Activated CD8-positive, alpha-beta memory T cell treated with anti-CD3 and anti-CD28 coated beads for 36 hours (primary cell): Measurements from ENCODE around the gene ZNF616. TPM values are rescaled to one million over a fixed set of nuclear protein-coding genes. Genes with fewer than 3 reads are reported as not detected.

Experiments used
- CTCF ChIA-PET: fragments of 350-600 bp; sonication (Branson Sonifier 250); formaldehyde crosslinking; loops from one replicate; lab custom pipeline; 2021; ENCODE audit warnings: antibody characterized with exemption; lab: Charles Lee
- POLR2A ChIA-PET: fragments of 350-600 bp; sonication (Branson Sonifier 250); formaldehyde crosslinking; loops from one replicate; lab custom pipeline; 2021; ENCODE audit warnings: antibody characterized with exemption; lab: Charles Lee
- total RNA-seq, 2 experiments: library from RNA; stranded (reverse); gene quantifications; one replicate each; pipeline ENCODE4 v1.2.3, GENCODE V29; 2021

ZNF616 gene
- 10 to 100 TPM; 10.2 to 10.8 TPM for total RNA-seq

DNA sequence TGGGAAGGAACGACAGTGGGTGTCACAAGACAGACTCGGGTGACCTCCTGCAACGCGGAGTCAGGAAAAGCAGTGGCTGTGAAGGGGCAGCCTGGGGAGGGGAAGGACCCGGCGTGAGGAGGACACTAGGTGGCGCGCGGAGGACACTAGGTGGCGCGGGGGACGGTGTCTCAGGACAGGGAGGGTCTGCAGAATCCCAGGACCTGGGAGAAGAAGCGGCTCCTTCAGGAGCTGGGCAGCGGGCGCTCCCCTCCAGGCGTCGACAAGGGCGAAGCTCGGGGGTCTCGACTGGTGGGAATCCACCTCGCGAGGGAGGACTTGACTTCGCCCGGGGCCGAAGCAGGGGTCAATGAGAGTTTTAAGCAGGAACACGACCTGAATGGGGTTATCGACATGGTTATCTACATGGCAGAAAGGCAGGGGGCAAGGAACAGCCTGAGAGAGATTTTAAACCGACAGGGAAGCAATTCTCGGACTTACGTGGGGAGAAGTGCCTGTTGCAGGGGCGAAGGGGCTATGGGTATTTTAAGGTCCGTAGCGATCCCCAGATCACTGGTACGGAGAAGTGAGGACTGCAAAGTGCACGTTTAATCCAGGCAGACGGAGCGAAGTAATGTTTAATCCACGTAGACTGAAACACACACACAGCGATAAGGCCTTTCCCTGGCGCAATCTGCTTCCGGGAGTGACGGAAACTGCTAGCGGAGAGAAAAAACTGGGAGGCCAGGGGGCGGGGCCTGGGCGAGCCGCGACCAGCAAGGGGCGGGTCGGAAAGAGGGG lies at the start of gene ZNF616:
Gene ZNF616 (minus strand): TSS at position 687 of the 780 bp plus-strand sequence. CDS start 9,426 bp downstream, outside the sequence.
- CTCF ChIA-PET = interaction anchor here (0.6 to 1.8 kb wide), 5 partner anchors 33 to 102 kb away, joined by 3 to 6 read pairs (median 4); partner anchors contain the start of genes PPP2R1A and ZNF836
- POLR2A ChIA-PET = interaction anchor here (0.5 to 2.1 kb wide), 2 partner anchors 50 to 460 kb away, joined by 3 to 24 read pairs; partner anchors contain the start of gene PPP2R1A

- CTCF ChIA-PET = interaction anchor here (0.7 to 1.6 kb wide), 5 partner anchors 48 to 1259 kb away, joined by 3 to 6 read pairs (median 4); partner anchors contain the start of gene ZNF616
- POLR2A ChIA-PET = interaction anchor here (0.6 to 1.8 kb wide), 7 partner anchors 9 to 140 kb away, joined by 3 to 24 read pairs (median 4); partner anchors contain the start of genes ZNF432, ZNF616 and ZNF836
These were observed 49.3 kb upstream of the ZNF616 start for GRCh38 chr19:52188822-52189734.

DNA sequence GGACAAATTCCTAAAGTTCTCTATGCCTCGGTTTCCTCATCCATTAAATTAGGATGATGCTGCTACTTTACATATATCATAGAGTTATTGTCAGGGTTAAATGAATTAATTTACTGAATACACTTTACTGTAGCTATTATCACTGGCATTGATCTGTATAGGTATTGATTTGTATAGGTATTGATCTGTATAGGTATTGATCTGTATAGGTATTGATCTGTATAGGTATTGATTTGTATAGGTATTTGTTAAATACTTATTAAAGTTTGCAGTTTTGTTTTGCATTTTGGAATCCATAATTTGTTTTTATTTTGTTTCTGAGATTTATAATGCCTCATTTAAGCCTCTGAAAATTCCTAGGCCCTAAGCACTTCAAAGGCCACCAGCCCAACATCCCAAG lies 47.7 kb upstream of the ZNF616 start:
- POLR2A ChIA-PET = no interaction called here
- CTCF ChIA-PET = no interaction called here

GRCh38 chr19:52176574-52176973 lies 36.8 kb upstream of the ZNF616 start:
- CTCF ChIA-PET = no interaction called here

GRCh38 chr19:52172347-52172746 lies 32.6 kb upstream of the ZNF616 start:
- CTCF ChIA-PET = interaction anchor here (0.6 to 1.9 kb wide), 5 partner anchors 33 to 1021 kb away, joined by 3 to 6 read pairs (median 3); partner anchors contain the start of gene ZNF616
- POLR2A ChIA-PET = interaction anchor here (1.6 kb wide), 1 partner anchor 17 kb away, joined by 6 read pairs; no protein-coding TSS in a partner anchor

More at GRCh38 chr19:52176574-52176973, 36.8 kb upstream of the ZNF616 start:
- POLR2A ChIA-PET = no interaction called here

- POLR2A ChIA-PET = interaction anchor here (1.6 kb wide), 1 partner anchor 18 kb away, joined by 6 read pairs; no protein-coding TSS in a partner anchor
- CTCF ChIA-PET = interaction anchor here (0.6 to 1.9 kb wide), 5 partner anchors 33 to 616 kb away, joined by 3 to 6 read pairs (median 4); partner anchors contain the start of gene ZNF616
These were observed 31.8 kb upstream of the ZNF616 start, which contains the start of gene ZNF836 for GRCh38 chr19:52171321-52172169. Gene ZNF836, minus strand, starts transcription at chr19:52171621. Its CDS starts 3,549 bp downstream, at chr19:52168072.

DNA sequence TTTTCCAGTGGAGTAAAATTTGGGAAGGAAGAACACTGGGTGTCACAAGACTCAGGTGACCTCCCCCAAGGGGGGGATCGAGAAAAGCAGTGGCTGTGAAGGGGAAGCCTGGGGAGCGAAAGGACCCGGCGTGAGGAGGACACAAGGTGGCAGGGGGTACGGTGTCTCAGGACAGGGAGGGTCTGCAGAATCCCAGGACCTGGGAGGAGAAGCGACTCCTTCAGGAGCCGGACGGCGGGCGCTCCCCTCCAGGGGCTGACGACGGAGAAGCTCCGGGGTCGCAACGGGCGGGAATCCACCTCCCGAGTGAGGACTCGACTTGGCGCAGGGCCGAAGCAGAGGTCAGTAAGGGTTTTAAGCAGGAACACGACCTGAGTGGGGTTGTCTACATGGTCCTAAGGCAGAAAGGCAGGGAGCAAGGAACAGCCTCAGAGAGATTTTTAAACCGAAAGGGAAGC lies 31.2 kb upstream of the ZNF616 start:
- CTCF ChIA-PET = interaction anchor here (1.1 kb wide), 1 partner anchor 32 kb away, joined by 3 read pairs; no protein-coding TSS in a partner anchor

DNA sequence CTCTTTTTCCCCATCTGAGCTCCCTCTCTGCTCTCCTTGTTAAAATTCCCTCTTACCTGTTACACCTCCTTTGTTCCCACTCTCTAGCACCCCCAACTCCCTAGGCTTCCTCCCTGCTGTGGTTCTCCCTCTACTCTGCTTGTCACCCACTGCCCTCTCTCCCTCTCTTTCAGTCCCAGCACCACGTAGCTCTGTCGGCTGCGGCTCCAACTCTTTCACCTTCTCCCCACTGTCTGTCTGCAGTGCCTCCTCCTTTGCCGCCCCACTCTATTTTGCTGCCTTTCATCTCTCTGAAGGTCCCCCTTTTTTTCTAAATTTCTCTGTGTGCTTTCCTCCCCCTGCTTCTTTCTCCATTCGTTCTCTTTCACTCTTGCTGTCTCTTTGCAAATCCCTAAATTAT lies 30.6 kb upstream of the ZNF616 start:
- POLR2A ChIA-PET = no interaction called here
- CTCF ChIA-PET = interaction anchor here (0.6 to 1.1 kb wide), 2 partner anchors 32 to 121 kb away, joined by 3 read pairs; no protein-coding TSS in a partner anchor

More for the DNA sequence above, 31.2 kb upstream of the ZNF616 start:
- POLR2A ChIA-PET = interaction anchor here (1.6 kb wide), 1 partner anchor 18 kb away, joined by 6 read pairs; no protein-coding TSS in a partner anchor

- ChIA-PET POLR2A (no interaction called here), CTCF (no interaction called here)
These were observed 16.0 kb upstream of the ZNF616 start for GRCh38 chr19:52155596-52156359.

DNA sequence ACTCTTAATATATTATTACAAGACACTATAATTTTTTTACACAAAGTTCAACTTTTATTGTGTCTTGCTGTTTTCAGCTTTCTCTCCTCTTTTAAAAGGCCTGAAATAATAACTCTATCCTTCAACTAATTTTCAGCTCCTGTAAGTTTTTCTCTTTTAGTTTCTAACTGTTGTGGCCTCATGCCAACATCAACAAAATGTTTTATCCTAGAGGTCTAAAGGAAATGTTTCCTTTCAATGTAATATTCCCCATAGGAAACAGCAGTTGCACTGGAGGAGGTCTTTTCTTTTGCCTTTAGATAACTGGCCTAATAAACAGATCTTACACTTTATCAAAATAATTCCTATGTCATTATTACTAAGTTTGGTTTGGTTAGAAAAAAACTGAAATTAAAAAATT lies 8.5 kb upstream of the ZNF616 start:
- ChIA-PET CTCF (no interaction called here), POLR2A (no interaction called here)

DNA sequence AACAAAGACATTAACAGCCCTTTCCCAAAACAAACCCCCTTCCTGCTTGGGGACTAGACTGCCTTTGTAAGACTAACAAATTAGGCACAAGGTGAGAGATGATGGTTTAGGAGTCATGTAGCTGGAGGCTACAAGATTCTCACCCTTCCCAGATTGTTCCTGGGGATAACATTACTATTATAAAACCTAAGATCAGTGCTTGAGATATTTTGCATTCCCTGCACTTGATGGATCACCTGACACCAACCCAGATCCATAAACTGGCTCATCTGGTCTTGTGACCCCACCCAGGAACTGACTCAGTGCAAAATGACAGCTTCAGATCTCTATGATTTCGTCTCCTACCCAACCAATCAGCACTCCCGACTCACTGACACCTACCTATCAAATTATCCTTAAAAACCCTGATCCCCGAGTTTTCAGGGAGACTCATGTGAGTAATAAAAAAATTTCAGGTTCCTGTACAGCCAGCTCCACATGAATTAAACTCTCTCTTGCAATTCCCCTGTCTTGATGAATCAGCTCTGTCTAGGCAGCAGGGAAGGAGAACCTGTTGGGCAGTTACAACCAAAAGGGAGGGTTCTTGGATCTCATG lies 2.4 kb upstream of the ZNF616 start:
- ChIA-PET POLR2A (no interaction called here), CTCF (no interaction called here)

GRCh38 chr19:52141203-52141602 lies 1.5 kb upstream of the ZNF616 start:
- ChIA-PET CTCF (no interaction called here), POLR2A (interaction anchor here (2.1 kb wide), 1 partner anchor 48 kb away, joined by 24 read pairs; the partner anchor contains the start of gene PPP2R1A)

DNA sequence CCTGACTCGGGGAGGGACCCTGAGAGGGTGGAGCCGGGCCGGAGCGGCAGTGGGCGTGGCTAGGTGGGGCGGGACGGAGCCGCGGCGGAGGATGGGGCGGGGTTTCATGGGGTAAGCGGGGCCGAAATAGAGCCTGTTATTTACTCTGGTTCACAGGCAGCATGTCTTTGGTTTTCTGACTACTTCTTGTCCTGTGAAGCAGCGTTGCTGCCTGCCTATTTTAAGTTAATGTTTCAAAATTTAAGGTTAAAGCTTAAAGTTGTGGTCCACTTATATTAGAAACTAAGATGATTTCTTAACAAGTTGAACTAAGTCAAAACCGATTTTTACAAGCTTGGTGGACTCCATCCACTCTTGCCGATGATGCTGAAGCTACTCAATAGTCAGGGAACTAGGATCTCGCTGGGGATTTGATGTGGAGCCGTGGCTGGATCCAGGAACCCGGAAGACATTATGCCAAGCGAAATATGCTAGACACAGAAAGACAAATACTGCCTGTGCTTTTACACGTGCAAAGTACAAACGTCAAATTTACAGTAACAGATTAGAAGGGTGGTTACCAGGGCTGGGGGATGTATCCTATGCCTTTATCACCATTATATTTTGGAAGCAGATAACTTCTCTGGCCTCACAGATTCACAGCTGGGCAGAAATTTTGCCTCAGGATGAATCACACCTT lies 433 bp upstream of the ZNF616 start:
- ChIA-PET POLR2A (interaction anchor here (0.5 to 2.1 kb wide), 2 partner anchors 49 to 459 kb away, joined by 3 to 24 read pairs; partner anchors contain the start of gene PPP2R1A), CTCF (interaction anchor here (1.6 to 1.7 kb wide), 2 partner anchors 50 to 97 kb away, joined by 4 to 6 read pairs; partner anchors contain the start of gene PPP2R1A)

GRCh38 chr19:52138983-52139251 lies 821 bp downstream of the ZNF616 start:
- POLR2A ChIA-PET = no interaction called here

DNA sequence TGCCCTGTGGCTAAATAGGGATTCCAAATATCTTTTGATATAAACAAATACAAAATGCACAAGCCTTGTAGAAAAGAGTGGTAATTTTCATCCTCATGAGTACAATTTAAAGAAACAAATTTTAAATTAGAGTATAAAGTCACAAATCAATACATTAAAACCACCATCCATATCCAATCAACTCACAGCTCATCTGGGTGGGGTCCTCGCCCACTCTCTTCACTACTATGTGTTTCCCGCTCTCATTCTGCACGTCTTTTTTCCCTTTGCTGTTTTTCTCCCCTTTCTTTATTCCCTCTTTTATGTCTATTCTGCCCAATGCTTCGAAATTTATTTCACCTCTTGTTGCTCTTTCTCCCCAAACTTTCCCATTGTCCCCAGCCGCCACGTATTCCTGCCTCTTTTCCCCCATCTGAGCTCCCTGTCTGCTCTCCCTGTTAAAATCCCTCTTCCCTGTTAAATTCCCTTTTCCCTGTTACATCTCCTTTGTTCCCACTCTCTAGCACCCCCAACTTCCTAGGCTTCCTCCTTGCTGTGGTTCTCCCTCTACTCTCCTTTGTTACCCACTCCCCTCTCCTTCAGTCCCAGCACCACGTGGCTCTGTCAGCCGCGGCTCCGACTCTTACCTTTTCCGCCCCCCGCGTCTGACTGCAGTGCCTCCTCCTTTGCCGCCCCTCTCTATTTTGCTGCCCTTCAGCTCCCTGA lies 1.3 kb downstream of the ZNF616 start:
- ChIA-PET POLR2A (no interaction called here), CTCF (interaction anchor here (0.7 to 1.8 kb wide), 6 partner anchors 32 to 99 kb away, joined by 3 to 6 read pairs (median 4); partner anchors contain the start of genes PPP2R1A and ZNF836)

More at GRCh38 chr19:52138983-52139251, 821 bp downstream of the ZNF616 start:
- CTCF ChIA-PET = interaction anchor here (0.7 to 1.8 kb wide), 7 partner anchors 32 to 98 kb away, joined by 3 to 6 read pairs (median 4); partner anchors contain the start of genes PPP2R1A and ZNF836
